ENCODE data around the gene DAPK2. TPM values are rescaled to one million over a fixed set of nuclear protein-coding genes. Genes with fewer than 3 reads are reported as not detected.
A peak's percentile ranks its signal among the peaks of the same experiment; 100 is the strongest.

DAPK2 gene
- total and polyA plus RNA-seq, 2 donors (not counting 1 experiment from before 2014, with no cell fraction given): 14.4 to 21.4 TPM

GRCh38 chr15:63892794-63893441 is 153.4 kb downstream of the DAPK2 start:
- Histone ChIP-seq H3K4me2 (ENCODE audit: extremely low read depth, insufficient read depth, low read length) (no peak overlapping the region), H3K9ac (ENCODE audit: insufficient read depth, low read length) (no peak overlapping the region), H3K79me2 (ENCODE audit: control insufficient read depth, insufficient read depth, low read length) (no peaks in the 10 kb centered on the region), H3K27ac (ENCODE audit: insufficient read depth, low read length) (no peak overlapping the region), H2AFZ (ENCODE audit: low read length) (no peak overlapping the region), H4K20me1 (ENCODE audit: control insufficient read depth, extremely low read depth, insufficient read depth, low read length) (no peaks in the 10 kb centered on the region), H3K4me1 (ENCODE audit: control insufficient read depth, extremely low read depth, insufficient read depth, low read length) (peaks cover 12% of the 10 kb centered on the region), H3K27me3 (ENCODE audit: control insufficient read depth, insufficient read depth, low read length) (no peaks in the 10 kb centered on the region), H3K36me3 (ENCODE audit: control insufficient read depth, insufficient read depth, low read length) (no peaks in the 10 kb centered on the region), H3K4me3 (replicated peaks in 1 of 4; ENCODE audit: control extremely low read depth in 1 of 4, insufficient read depth in 1 of 4, low read depth in 3 of 4, low read length in 4 of 4) (no peak overlapping the region), H3K9me3 (ENCODE audit: control insufficient read depth, insufficient read depth, low read depth, low read length) (no peaks in the 10 kb centered on the region)
- no peak for DNase-seq (ENCODE audit: low read depth in 2 of 2)
- TF ChIP-seq EZH2 (IDR thresholded peaks at IDR 0.05; ENCODE audit: low read length, missing control alignments): no peak
- TF ChIP-seq CTCF (conservative IDR thresholded peaks at IDR 0.05 in 1 of 2, IDR thresholded peaks at IDR 0.05 in 1 of 2; ENCODE audit: low read depth in 1 of 2, low read length in 2 of 2): no peak

- Histone ChIP-seq H3K9ac (ENCODE audit: insufficient read depth, low read length) (no peak overlapping the region), H4K20me1 (ENCODE audit: control insufficient read depth, extremely low read depth, insufficient read depth, low read length) (no peaks in the 10 kb centered on the region), H3K4me3 (replicated peaks in 1 of 4; ENCODE audit: control extremely low read depth in 1 of 4, insufficient read depth in 1 of 4, low read depth in 3 of 4, low read length in 4 of 4) (no peak overlapping the region), H3K27me3 (ENCODE audit: control insufficient read depth, insufficient read depth, low read length) (no peaks in the 10 kb centered on the region), H3K79me2 (ENCODE audit: control insufficient read depth, insufficient read depth, low read length) (no peaks in the 10 kb centered on the region), H3K9me3 (ENCODE audit: control insufficient read depth, insufficient read depth, low read depth, low read length) (no peaks in the 10 kb centered on the region), H3K4me1 (ENCODE audit: control insufficient read depth, extremely low read depth, insufficient read depth, low read length) (peaks cover 7% of the 10 kb centered on the region), H3K27ac (ENCODE audit: insufficient read depth, low read length) (no peak overlapping the region), H3K4me2 (ENCODE audit: extremely low read depth, insufficient read depth, low read length) (no peak overlapping the region), H3K36me3 (ENCODE audit: control insufficient read depth, insufficient read depth, low read length) (no peaks in the 10 kb centered on the region), H2AFZ (ENCODE audit: low read length) (no peak overlapping the region)
- TF ChIP-seq CTCF (conservative IDR thresholded peaks at IDR 0.05 in 1 of 2, IDR thresholded peaks at IDR 0.05 in 1 of 2; ENCODE audit: low read depth in 1 of 2, low read length in 2 of 2): no peak
- no peak for TF ChIP-seq EZH2 (IDR thresholded peaks at IDR 0.05; ENCODE audit: low read length, missing control alignments)
- no peak for DNase-seq (ENCODE audit: low read depth in 2 of 2)
Observed at GRCh38 chr15:63891768-63892133, 154.5 kb downstream of the DAPK2 start.

- Histone ChIP-seq H3K4me3 (replicated peaks in 1 of 4; ENCODE audit: control extremely low read depth in 1 of 4, insufficient read depth in 1 of 4, low read depth in 3 of 4, low read length in 4 of 4) (no peak overlapping the region), H3K27me3 (ENCODE audit: control insufficient read depth, insufficient read depth, low read length) (no peaks in the 10 kb centered on the region), H2AFZ (ENCODE audit: low read length) (no peak overlapping the region), H4K20me1 (ENCODE audit: control insufficient read depth, extremely low read depth, insufficient read depth, low read length) (no peaks in the 10 kb centered on the region), H3K27ac (ENCODE audit: insufficient read depth, low read length) (no peak overlapping the region), H3K9me3 (ENCODE audit: control insufficient read depth, insufficient read depth, low read depth, low read length) (no peaks in the 10 kb centered on the region), H3K9ac (ENCODE audit: insufficient read depth, low read length) (no peak overlapping the region), H3K4me2 (ENCODE audit: extremely low read depth, insufficient read depth, low read length) (no peak overlapping the region), H3K79me2 (ENCODE audit: control insufficient read depth, insufficient read depth, low read length) (no peaks in the 10 kb centered on the region), H3K36me3 (ENCODE audit: control insufficient read depth, insufficient read depth, low read length) (no peaks in the 10 kb centered on the region), H3K4me1 (ENCODE audit: control insufficient read depth, extremely low read depth, insufficient read depth, low read length) (peaks cover 1% of the 10 kb centered on the region)
- TF ChIP-seq EZH2 (IDR thresholded peaks at IDR 0.05; ENCODE audit: low read length, missing control alignments) (no peak), CTCF (conservative IDR thresholded peaks at IDR 0.05 in 1 of 2, IDR thresholded peaks at IDR 0.05 in 1 of 2; ENCODE audit: low read depth in 1 of 2, low read length in 2 of 2) (peak; percentile 81 to 89)
- DNase-seq (ENCODE audit: low read depth in 2 of 2): peak; percentile 55 to 71
Observed at GRCh38 chr15:63891079-63891767, 155.1 kb downstream of the DAPK2 start.

All from fibroblast of lung (primary cell).